ENCODE measurements around the gene TMEM100. TPM values are rescaled to one million over a fixed set of nuclear protein-coding genes. Genes with fewer than 3 reads are reported as not detected.
A peak's percentile ranks its signal among the peaks of the same experiment; 100 is the strongest.

TMEM100 gene
- total and polyA plus RNA-seq, 2 donors = 15.3 to 36.0 TPM

GRCh38 chr17:55751720-55752250 lies 29.1 kb upstream of the TMEM100 start:
- Histone ChIP-seq H3K27ac (ENCODE audit: low read depth) (no peak overlapping the region), H3K36me3 (ENCODE audit: insufficient read depth) (peaks cover 2% of the 10 kb centered on the region), H3K4me1 (ENCODE audit: insufficient read depth) (no peaks in the 10 kb centered on the region), H3K4me3 (ENCODE audit: low read depth, low read length) (peak overlapping the region; percentile 79)
- no peak for DNase-seq (ENCODE audit: extremely low spot score)
- 61% methylated on average over 4 of the region's 4 CpGs for WGBS

GRCh38 chr17:55750750-55751657 lies 28.3 kb upstream of the TMEM100 start, which contains the start of gene PCTP:
Gene PCTP (plus strand): TSS chr17:55751051. CDS start chr17:55751104, 53 bp downstream.
- DNase-seq (ENCODE audit: extremely low spot score) = peak; percentile 64
- H3K4me1 ChIP-seq (ENCODE audit: insufficient read depth) = no peaks in the 10 kb centered on the region
- peak within 1 kb of the TSS; percentile 84 for H3K27ac ChIP-seq (ENCODE audit: low read depth)
- 1% methylated on average over 53 of the region's 53 CpGs for WGBS
- peak within 1 kb of the TSS; percentile 79 for H3K4me3 ChIP-seq (ENCODE audit: low read depth, low read length)
- no peaks in the 10 kb centered on the region for H3K36me3 ChIP-seq (ENCODE audit: insufficient read depth)

GRCh38 chr17:55749985-55750384 lies 27.3 kb upstream of the TMEM100 start:
- Histone ChIP-seq H3K27ac (ENCODE audit: low read depth) (peak overlapping the region; percentile 4), H3K4me1 (ENCODE audit: insufficient read depth) (no peaks in the 10 kb centered on the region), H3K36me3 (ENCODE audit: insufficient read depth) (no peaks in the 10 kb centered on the region), H3K4me3 (ENCODE audit: low read depth, low read length) (no peak overlapping the region)
- no peak for DNase-seq (ENCODE audit: extremely low spot score)
- 81% methylated on average over 4 of the region's 4 CpGs for WGBS

GRCh38 chr17:55748841-55749240 lies 26.2 kb upstream of the TMEM100 start:
- DNase-seq (ENCODE audit: extremely low spot score) = no peak
- no peaks in the 10 kb centered on the region for H3K36me3 ChIP-seq (ENCODE audit: insufficient read depth)
- WGBS = 95% methylated on average over 1 of the region's 1 CpG
- no peak overlapping the region for H3K4me3 ChIP-seq (ENCODE audit: low read depth, low read length)
- H3K4me1 ChIP-seq (ENCODE audit: insufficient read depth) = no peaks in the 10 kb centered on the region
- no peak overlapping the region for H3K27ac ChIP-seq (ENCODE audit: low read depth)

GRCh38 chr17:55747209-55747608 lies 24.5 kb upstream of the TMEM100 start:
- H3K36me3 ChIP-seq (ENCODE audit: insufficient read depth) = no peaks in the 10 kb centered on the region
- H3K27ac ChIP-seq (ENCODE audit: low read depth) = no peak overlapping the region
- no peak overlapping the region for H3K4me3 ChIP-seq (ENCODE audit: low read depth, low read length)
- no peaks in the 10 kb centered on the region for H3K4me1 ChIP-seq (ENCODE audit: insufficient read depth)
- 71% methylated on average over 3 of the region's 3 CpGs for WGBS
- no peak for DNase-seq (ENCODE audit: extremely low spot score)

GRCh38 chr17:55746466-55746865 lies 23.8 kb upstream of the TMEM100 start:
- no peak for DNase-seq (ENCODE audit: extremely low spot score)
- Histone ChIP-seq H3K4me3 (ENCODE audit: low read depth, low read length) (no peak overlapping the region), H3K27ac (ENCODE audit: low read depth) (no peak overlapping the region), H3K4me1 (ENCODE audit: insufficient read depth) (no peaks in the 10 kb centered on the region), H3K36me3 (ENCODE audit: insufficient read depth) (no peaks in the 10 kb centered on the region)
- 95% methylated on average over 1 of the region's 1 CpG for WGBS

- Histone ChIP-seq H3K4me1 (ENCODE audit: insufficient read depth) (no peaks in the 10 kb centered on the region), H3K4me3 (ENCODE audit: low read depth, low read length) (no peak overlapping the region), H3K27ac (ENCODE audit: low read depth) (no peak overlapping the region), H3K36me3 (ENCODE audit: insufficient read depth) (no peaks in the 10 kb centered on the region)
- DNase-seq (ENCODE audit: extremely low spot score) = no peak
- 92% methylated on average over 1 of the region's 1 CpG for WGBS
Measured at GRCh38 chr17:55745258-55745657, 22.6 kb upstream of the TMEM100 start.

GRCh38 chr17:55743103-55743679 lies 20.5 kb upstream of the TMEM100 start:
- no peaks in the 10 kb centered on the region for H3K4me1 ChIP-seq (ENCODE audit: insufficient read depth)
- H3K4me3 ChIP-seq (ENCODE audit: low read depth, low read length) = no peak overlapping the region
- no peak for DNase-seq (ENCODE audit: extremely low spot score)
- H3K36me3 ChIP-seq (ENCODE audit: insufficient read depth) = no peaks in the 10 kb centered on the region
- WGBS = 65% methylated on average over 3 of the region's 3 CpGs
- no peak overlapping the region for H3K27ac ChIP-seq (ENCODE audit: low read depth)

- Histone ChIP-seq H3K4me3 (ENCODE audit: low read depth, low read length) (no peak overlapping the region), H3K27ac (ENCODE audit: low read depth) (no peak overlapping the region), H3K36me3 (ENCODE audit: insufficient read depth) (no peaks in the 10 kb centered on the region), H3K4me1 (ENCODE audit: insufficient read depth) (no peaks in the 10 kb centered on the region)
- DNase-seq (ENCODE audit: extremely low spot score) = no peak
- 86% methylated on average over 12 of the region's 12 CpGs for WGBS
Measured at GRCh38 chr17:55742272-55743102, 19.8 kb upstream of the TMEM100 start.

GRCh38 chr17:55741356-55741700 lies 18.7 kb upstream of the TMEM100 start:
- Histone ChIP-seq H3K4me1 (ENCODE audit: insufficient read depth) (no peaks in the 10 kb centered on the region), H3K4me3 (ENCODE audit: low read depth, low read length) (no peak overlapping the region), H3K27ac (ENCODE audit: low read depth) (no peak overlapping the region), H3K36me3 (ENCODE audit: insufficient read depth) (no peaks in the 10 kb centered on the region)
- 82% methylated on average over 3 of the region's 3 CpGs for WGBS
- no peak for DNase-seq (ENCODE audit: extremely low spot score)

GRCh38 chr17:55740511-55741355 lies 18.1 kb upstream of the TMEM100 start:
- no peak for DNase-seq (ENCODE audit: extremely low spot score)
- no peak overlapping the region for H3K27ac ChIP-seq (ENCODE audit: low read depth)
- H3K36me3 ChIP-seq (ENCODE audit: insufficient read depth) = no peaks in the 10 kb centered on the region
- no peak overlapping the region for H3K4me3 ChIP-seq (ENCODE audit: low read depth, low read length)
- WGBS = 80% methylated on average over 10 of the region's 10 CpGs
- H3K4me1 ChIP-seq (ENCODE audit: insufficient read depth) = no peaks in the 10 kb centered on the region

- no peak for DNase-seq (ENCODE audit: extremely low spot score)
- WGBS = 82% methylated on average over 4 of the region's 4 CpGs
- Histone ChIP-seq H3K4me1 (ENCODE audit: insufficient read depth) (no peaks in the 10 kb centered on the region), H3K4me3 (ENCODE audit: low read depth, low read length) (no peak overlapping the region), H3K27ac (ENCODE audit: low read depth) (no peak overlapping the region), H3K36me3 (ENCODE audit: insufficient read depth) (no peaks in the 10 kb centered on the region)
Measured at GRCh38 chr17:55737976-55738501, 15.4 kb upstream of the TMEM100 start.
